Nephron (organoid): ENCODE results near the gene ARID5B.

ENCODE experiments used
- H3K27ac Mint-ChIP-seq, 3 experiments: 2 replicates each; pipeline ENCODE4 v1.8.0; 2020; ENCODE audit warnings: mixed read lengths in 3 of 3, mild to moderate bottlenecking in 2 of 3, moderate library complexity in 1 of 3
- H3K27me3 Mint-ChIP-seq: 2 replicates; pipeline ENCODE4 v1.8.0; 2021; ENCODE audit warnings: low read depth, mild to moderate bottlenecking, moderate library complexity, mixed read lengths
- H3K36me3 Mint-ChIP-seq: 2 replicates; pipeline ENCODE4 v1.8.0; 2020; ENCODE audit warnings: low read depth, mixed read lengths
- H3K4me1 Mint-ChIP-seq: 2 replicates; pipeline ENCODE4 v1.8.0; 2020; ENCODE audit warnings: mixed read lengths
- H3K4me3 Mint-ChIP-seq, 3 experiments: 2 replicates each; pipeline ENCODE4 v1.8.0; 2020; ENCODE audit warnings: mild to moderate bottlenecking in 3 of 3, mixed read lengths in 3 of 3, moderate library complexity in 2 of 3
- H3K9me3 Mint-ChIP-seq: 2 replicates; pipeline ENCODE4 v1.8.0; 2020; ENCODE audit warnings: mixed read lengths
- TF ChIP-seq, protein P1 (sequence below), 3 experiments: fragments of 200-600 bp; sonication (generic); IDR thresholded peaks; one replicate each; pipeline ENCODE4 v1.5.0; 2021; ENCODE audit warnings: antibody characterized with exemption in 3 of 3; ENCODE audit not compliant: unreplicated experiment in 3 of 3

The ARID5B gene

DNA sequence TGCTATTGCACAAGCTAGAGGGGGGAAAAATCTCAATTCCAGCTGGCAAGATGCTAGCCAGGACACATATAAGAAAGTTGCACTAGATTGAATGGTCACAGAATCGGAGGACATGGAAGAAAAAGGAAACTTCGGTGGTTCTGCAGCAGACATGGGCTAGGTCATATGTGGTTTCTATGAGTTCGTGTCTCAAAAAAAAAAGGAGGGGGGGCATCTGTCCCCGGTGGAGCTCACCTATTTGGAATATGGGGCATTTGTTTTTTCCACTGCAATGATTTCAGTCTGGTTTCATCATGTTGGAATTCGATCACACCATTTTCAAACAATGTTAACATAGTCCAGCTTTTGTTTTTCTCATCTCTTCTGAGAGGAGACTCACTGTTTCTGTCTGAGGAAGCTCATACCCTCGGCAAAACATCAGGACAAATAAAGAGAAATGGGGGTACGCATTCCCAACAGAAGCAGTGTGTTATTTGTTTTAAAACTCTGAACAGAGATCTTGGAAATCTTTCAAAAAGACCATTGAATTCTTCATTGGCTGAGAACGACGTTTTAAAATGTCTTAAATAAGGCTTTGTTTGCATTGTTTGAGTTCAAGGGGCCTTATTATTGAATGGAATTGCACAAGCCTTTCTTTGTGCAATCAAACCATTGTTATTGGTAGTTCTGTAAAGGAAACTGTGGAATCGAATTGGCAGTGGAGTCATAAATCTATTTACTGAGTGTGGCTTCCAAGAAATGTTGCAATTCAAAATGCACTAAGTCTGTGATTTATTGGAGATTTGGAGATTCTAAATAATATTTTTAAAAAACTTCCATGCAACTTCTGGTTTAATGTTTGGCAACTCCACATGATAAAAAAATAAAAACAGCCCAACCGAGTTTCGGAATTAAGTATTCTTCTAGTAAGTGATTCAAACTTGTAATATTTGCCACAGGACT lies 194.0 kb downstream of the ARID5B start:
- Mint-ChIP-seq H3K4me1 (peaks cover 58% of the 10 kb centered on the region), H3K27ac (peak overlapping the region; percentile 28 to 87 (median 84)), H3K27me3 (no peaks in the 10 kb centered on the region), H3K4me3 (no peak overlapping the region), H3K9me3 (no peaks in the 10 kb centered on the region), H3K36me3 (peaks cover 66% of the 10 kb centered on the region)
- TF ChIP-seq, protein P1, sequence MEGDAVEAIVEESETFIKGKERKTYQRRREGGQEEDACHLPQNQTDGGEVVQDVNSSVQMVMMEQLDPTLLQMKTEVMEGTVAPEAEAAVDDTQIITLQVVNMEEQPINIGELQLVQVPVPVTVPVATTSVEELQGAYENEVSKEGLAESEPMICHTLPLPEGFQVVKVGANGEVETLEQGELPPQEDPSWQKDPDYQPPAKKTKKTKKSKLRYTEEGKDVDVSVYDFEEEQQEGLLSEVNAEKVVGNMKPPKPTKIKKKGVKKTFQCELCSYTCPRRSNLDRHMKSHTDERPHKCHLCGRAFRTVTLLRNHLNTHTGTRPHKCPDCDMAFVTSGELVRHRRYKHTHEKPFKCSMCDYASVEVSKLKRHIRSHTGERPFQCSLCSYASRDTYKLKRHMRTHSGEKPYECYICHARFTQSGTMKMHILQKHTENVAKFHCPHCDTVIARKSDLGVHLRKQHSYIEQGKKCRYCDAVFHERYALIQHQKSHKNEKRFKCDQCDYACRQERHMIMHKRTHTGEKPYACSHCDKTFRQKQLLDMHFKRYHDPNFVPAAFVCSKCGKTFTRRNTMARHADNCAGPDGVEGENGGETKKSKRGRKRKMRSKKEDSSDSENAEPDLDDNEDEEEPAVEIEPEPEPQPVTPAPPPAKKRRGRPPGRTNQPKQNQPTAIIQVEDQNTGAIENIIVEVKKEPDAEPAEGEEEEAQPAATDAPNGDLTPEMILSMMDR (IDR thresholded peaks at IDR 0.05; ENCODE audit: unreplicated experiment in 3 of 3) = no peak

DNA sequence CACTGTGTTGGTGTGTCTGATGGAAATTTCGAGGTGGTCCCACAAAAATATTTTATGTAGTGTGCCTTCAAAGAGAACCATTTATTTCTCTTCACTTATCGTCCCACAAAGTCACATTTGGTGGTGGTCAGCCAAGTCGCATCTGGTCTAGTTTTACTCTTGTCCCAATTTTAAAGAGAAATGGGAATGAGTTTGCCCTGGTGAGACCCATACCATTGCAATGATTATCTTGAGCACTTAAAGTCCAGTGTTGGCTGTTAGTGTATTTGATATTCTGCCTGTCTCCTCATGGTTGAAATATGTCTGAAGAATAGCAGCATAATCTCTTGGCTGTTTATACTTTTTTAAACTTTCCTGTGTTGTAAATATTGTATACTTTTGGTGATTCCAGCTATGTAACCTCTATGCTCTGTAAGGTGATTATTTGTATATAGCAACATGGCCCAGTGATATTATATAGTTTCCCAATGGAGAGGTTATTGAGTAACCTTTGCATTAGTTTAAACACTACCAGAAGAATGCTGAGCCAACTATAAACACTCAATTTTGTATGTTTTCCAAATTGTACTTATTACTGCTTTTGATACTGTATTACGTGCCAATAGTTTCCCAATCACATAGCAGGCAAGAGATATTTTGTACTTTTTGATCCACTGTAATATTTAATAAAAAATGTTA lies 194.9 kb downstream of the ARID5B start:
- TF ChIP-seq, protein P1 (IDR thresholded peaks at IDR 0.05; ENCODE audit: unreplicated experiment in 3 of 3) = no peak
- peak overlapping the region in 2 of 3 experiments; percentile 46 to 87 for H3K27ac Mint-ChIP-seq
- no peak overlapping the region for H3K4me3 Mint-ChIP-seq
- no peaks in the 10 kb centered on the region for H3K27me3 Mint-ChIP-seq
- no peaks in the 10 kb centered on the region for H3K9me3 Mint-ChIP-seq
- H3K36me3 Mint-ChIP-seq = peaks cover 57% of the 10 kb centered on the region
- peaks cover 51% of the 10 kb centered on the region for H3K4me1 Mint-ChIP-seq

DNA sequence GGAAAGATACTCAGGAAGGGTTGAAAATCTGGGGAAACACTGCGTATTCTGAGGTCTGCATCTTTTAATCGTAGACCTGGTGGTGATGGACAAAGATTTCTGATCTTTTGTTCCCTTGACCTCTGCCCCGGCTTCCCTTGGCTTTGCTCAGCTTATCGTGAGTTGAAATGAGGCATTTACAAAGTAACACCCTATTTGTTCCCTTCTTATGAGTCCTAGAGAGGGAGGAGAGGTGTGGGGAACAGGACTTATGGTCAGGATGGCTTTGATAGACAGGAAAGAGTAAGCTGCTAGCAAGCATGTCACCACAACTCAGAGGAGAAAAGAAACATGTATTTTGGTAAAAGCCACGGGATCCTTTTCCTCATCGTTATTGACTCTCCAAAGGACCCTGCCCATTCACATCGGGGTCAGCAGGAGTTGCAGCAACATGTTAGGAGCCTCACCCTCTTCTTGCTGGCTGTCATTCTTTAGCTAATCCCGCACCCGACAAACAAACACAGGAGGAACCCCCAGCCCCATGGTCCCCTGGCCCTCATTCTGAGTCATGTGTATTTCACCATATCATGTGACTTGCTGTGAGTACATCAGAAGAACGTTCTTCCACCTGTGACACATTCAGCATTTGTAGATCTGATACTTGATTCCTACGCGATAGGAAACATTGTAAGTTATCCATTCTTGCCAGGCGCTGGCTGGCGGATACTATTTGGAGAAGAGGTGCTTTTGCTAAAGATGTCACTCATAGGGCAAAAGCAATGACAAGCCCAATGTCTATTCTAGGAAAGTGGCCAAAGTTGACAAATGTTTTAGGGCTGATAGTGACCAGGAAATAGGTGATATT lies 197.0 kb downstream of the ARID5B start:
- H3K4me1 Mint-ChIP-seq = peaks cover 30% of the 10 kb centered on the region
- no peaks in the 10 kb centered on the region for H3K27me3 Mint-ChIP-seq
- H3K4me3 Mint-ChIP-seq = no peak overlapping the region
- TF ChIP-seq, protein P1 (IDR thresholded peaks at IDR 0.05; ENCODE audit: unreplicated experiment in 3 of 3) = no peak
- peaks cover 37% of the 10 kb centered on the region for H3K36me3 Mint-ChIP-seq
- no peaks in the 10 kb centered on the region for H3K9me3 Mint-ChIP-seq
- H3K27ac Mint-ChIP-seq = no peak overlapping the region

DNA sequence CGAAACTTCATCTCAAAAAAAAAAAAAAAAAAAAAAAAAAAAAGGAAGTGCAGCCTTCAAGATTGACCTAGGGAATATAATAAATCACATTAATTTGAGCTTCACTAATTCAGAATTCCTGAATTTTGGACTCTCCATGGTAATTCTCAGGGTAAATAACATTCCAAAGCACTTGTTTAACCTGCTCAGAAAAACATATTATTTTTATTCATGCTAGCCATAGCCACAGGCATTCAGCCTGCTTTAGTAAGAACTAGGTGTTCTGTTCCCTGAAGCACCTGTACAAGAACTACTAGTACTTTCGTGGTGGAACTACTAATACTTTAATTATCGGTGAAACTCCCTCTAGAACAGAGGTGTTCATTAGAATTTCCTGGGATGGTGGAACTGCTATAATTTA lies 197.8 kb downstream of the ARID5B start:
- Mint-ChIP-seq H3K27ac (no peak overlapping the region), H3K36me3 (peaks cover 29% of the 10 kb centered on the region), H3K27me3 (no peaks in the 10 kb centered on the region), H3K4me1 (peaks cover 22% of the 10 kb centered on the region), H3K4me3 (no peak overlapping the region), H3K9me3 (no peaks in the 10 kb centered on the region)
- TF ChIP-seq, protein P1 (IDR thresholded peaks at IDR 0.05; ENCODE audit: unreplicated experiment in 3 of 3) = no peak

DNA sequence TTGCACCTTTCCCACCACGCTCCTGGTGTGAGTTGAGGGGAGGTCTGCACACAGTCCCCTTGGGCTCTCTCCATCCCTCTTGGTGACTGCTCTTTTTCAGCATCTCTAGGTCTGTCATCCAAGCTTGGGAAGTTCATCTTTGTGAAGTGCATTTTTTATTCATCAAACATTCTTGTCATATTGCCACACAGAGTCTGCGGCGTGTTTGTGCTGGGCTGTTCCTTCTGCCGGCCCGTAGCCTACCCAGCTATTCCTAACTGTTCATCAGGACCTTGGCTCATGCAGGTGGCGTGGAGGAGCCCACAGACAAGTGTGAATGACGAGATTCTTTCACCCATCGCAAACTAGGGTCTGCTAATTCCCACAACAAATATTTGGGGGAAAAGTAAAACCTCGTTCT lies 202.4 kb downstream of the ARID5B start:
- TF ChIP-seq, protein P1 (IDR thresholded peaks at IDR 0.05; ENCODE audit: unreplicated experiment in 3 of 3) = no peak
- H3K36me3 Mint-ChIP-seq = no peaks in the 10 kb centered on the region
- no peaks in the 10 kb centered on the region for H3K4me1 Mint-ChIP-seq
- no peak overlapping the region for H3K4me3 Mint-ChIP-seq
- H3K9me3 Mint-ChIP-seq = no peaks in the 10 kb centered on the region
- H3K27me3 Mint-ChIP-seq = no peaks in the 10 kb centered on the region
- no peak overlapping the region for H3K27ac Mint-ChIP-seq
